Measurements from ENCODE around the gene METTL4.

DNA sequence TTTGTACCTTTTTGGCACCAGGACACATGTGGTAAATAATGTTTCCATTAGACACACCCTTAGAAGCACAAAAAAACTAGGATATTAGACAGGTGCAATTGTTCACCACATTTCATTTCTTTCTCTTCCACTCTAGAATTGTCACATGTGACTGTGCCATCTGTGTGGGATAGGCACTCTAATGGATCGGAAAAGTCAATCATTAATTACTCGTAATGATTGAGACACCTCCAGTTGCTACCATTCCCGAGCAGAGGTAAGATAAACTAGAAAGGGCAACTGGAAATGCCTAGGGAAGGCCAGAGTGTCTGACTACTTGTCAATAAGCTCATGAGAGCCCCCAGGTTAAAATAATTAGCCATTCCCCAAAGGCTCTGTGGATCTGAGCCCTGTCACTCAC, 59.9 kb downstream of the METTL4 start:
- TF ChIP-seq, protein P1, sequence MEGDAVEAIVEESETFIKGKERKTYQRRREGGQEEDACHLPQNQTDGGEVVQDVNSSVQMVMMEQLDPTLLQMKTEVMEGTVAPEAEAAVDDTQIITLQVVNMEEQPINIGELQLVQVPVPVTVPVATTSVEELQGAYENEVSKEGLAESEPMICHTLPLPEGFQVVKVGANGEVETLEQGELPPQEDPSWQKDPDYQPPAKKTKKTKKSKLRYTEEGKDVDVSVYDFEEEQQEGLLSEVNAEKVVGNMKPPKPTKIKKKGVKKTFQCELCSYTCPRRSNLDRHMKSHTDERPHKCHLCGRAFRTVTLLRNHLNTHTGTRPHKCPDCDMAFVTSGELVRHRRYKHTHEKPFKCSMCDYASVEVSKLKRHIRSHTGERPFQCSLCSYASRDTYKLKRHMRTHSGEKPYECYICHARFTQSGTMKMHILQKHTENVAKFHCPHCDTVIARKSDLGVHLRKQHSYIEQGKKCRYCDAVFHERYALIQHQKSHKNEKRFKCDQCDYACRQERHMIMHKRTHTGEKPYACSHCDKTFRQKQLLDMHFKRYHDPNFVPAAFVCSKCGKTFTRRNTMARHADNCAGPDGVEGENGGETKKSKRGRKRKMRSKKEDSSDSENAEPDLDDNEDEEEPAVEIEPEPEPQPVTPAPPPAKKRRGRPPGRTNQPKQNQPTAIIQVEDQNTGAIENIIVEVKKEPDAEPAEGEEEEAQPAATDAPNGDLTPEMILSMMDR (tag by site-specific recombination; IDR thresholded peaks at IDR 0.05), result no peak
- TF ChIP-seq, protein P2, sequence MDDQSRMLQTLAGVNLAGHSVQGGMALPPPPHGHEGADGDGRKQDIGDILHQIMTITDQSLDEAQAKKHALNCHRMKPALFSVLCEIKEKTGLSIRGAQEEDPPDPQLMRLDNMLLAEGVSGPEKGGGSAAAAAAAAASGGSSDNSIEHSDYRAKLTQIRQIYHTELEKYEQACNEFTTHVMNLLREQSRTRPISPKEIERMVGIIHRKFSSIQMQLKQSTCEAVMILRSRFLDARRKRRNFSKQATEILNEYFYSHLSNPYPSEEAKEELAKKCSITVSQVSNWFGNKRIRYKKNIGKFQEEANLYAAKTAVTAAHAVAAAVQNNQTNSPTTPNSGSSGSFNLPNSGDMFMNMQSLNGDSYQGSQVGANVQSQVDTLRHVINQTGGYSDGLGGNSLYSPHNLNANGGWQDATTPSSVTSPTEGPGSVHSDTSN (CRISPR knock-in tag; IDR thresholded peaks at IDR 0.05), result no peak
- no peak for TF ChIP-seq ZNF146 (tag by site-specific recombination; IDR thresholded peaks at IDR 0.05)
- TF ChIP-seq YY1 (tag by site-specific recombination; IDR thresholded peaks at IDR 0.05), result no peak
- no peak for TF ChIP-seq GLI4 (tag by site-specific recombination; IDR thresholded peaks at IDR 0.05)
- TF ChIP-seq ZNF350 (tag by site-specific recombination; IDR thresholded peaks at IDR 0.05), result no peak
- TF ChIP-seq SP2 (tag by site-specific recombination; IDR thresholded peaks at IDR 0.05), result no peak
- TF ChIP-seq ZFP41 (tag by site-specific recombination; IDR thresholded peaks at IDR 0.05; ENCODE audit: borderline replicate concordance), result no peak

Measured in HEK293 (cell line).